Measurements from ENCODE around the gene MINPP1. TPM values are rescaled to one million over a fixed set of nuclear protein-coding genes. Genes with fewer than 3 reads are reported as not detected.

The MINPP1 gene
- total and polyA plus RNA-seq, 2 of the 4 experiments (the other 2 are of a cell fraction): 11.7 to 14.4 TPM

- H2BK15ac ChIP-seq (ENCODE audit: low read depth, low read length): no peak overlapping the region
- in situ Hi-C loops (cut with MboI; ENCODE audit: low sequenced_read_pairs) (no loop called here), dilution Hi-C loops (cut with HindIII; ENCODE audit: low sequenced_read_pairs, unreplicated experiment) (no loop called here), intact Hi-C loops (cut with micrococcal nuclease) (loop anchor here (5.0 kb wide), 1 partner anchor 42 kb away; no protein-coding TSS in a partner anchor)
- CTCF ChIA-PET: no interaction called here
- H2AK5ac ChIP-seq (ENCODE audit: low read depth, low read length): no peak overlapping the region
- H3K56ac ChIP-seq (ENCODE audit: extremely low read depth, insufficient read depth, low read length): no peak overlapping the region
- H3K9ac ChIP-seq (ENCODE audit: low read depth, low read length): no peak overlapping the region
- H3K79me1 ChIP-seq (ENCODE audit: low read depth in 1 of 2, low read length in 2 of 2): no peaks in the 10 kb centered on the region
- peaks cover 10% of the 10 kb centered on the region for H3K4me1 ChIP-seq (ENCODE audit: control insufficient read depth, insufficient read depth, low read length)
- H2BK120ac ChIP-seq (ENCODE audit: low read depth, low read length): no peak overlapping the region
- H3K4me2 ChIP-seq (ENCODE audit: low read depth, low read length): no peak overlapping the region
- DNase-seq (no peak), ATAC-seq (ENCODE audit: low read depth) (no peak)
- H4K20me1 ChIP-seq (ENCODE audit: insufficient read depth, low read length): no peaks in the 10 kb centered on the region
- H3K27ac ChIP-seq (ENCODE audit: insufficient read depth, low read length): no peak overlapping the region
- H3K23ac ChIP-seq (ENCODE audit: low read depth, low read length): no peak overlapping the region
- no peak overlapping the region for H2AFZ ChIP-seq (replicated peaks; ENCODE audit: low read length, poor library complexity)
- no peak overlapping the region for H3K4ac ChIP-seq (ENCODE audit: low read depth, low read length)
- H3K18ac ChIP-seq (ENCODE audit: low read depth, low read length): no peak overlapping the region
- H4K91ac ChIP-seq (ENCODE audit: insufficient read depth, low read depth, low read length): no peak overlapping the region
- H3K4me3 ChIP-seq (ENCODE audit: insufficient read depth, low read depth, low read length): no peak overlapping the region
- BruUV-seq (replicated peaks): no TSS peak
- no peak overlapping the region for H4K8ac ChIP-seq (ENCODE audit: low read depth in 2 of 2, low read length in 2 of 2)
- no peak overlapping the region for H2BK5ac ChIP-seq (ENCODE audit: low read depth, low read length, poor library complexity, severe bottlenecking)
- H2AK9ac ChIP-seq (replicated peaks; ENCODE audit: low read depth, low read length, poor library complexity): no peak overlapping the region
- peaks cover 2% of the 10 kb centered on the region; the same call in 1 of the 2 replicates for H3K9me1 ChIP-seq (ENCODE audit: insufficient read depth, low read length)
- TF ChIP-seq MXI1 (IDR thresholded peaks at IDR 0.05; ENCODE audit: borderline replicate concordance, low read depth, low read length): no peak
- TF ChIP-seq POLR2A (IDR thresholded peaks at IDR 0.05; ENCODE audit: low read depth, low read length): no peak
- TF ChIP-seq MAZ (IDR thresholded peaks at IDR 0.05; ENCODE audit: borderline replicate concordance, low read depth, low read length): no peak
- TF ChIP-seq FOS (IDR thresholded peaks at IDR 0.05; ENCODE audit: low read depth, low read length): no peak
- TF ChIP-seq RAD21 (IDR thresholded peaks at IDR 0.05; ENCODE audit: low read length): no peak
- TF ChIP-seq CTCF (conservative IDR thresholded peaks at IDR 0.05; ENCODE audit: low read depth, low read length): no peak
- no peak for TF ChIP-seq ELK1 (IDR thresholded peaks at IDR 0.05; ENCODE audit: borderline replicate concordance, low read depth, low read length)
- 0 out of 2 replicates have a peak, but pooled peaks cover 2% of the 10 kb centered on the region for H3K9me3 ChIP-seq (ENCODE audit: control insufficient read depth, insufficient read depth, low read length)
- WGBS, 2 experiments (ENCODE audit: extremely low coverage in 2 of 2, insufficient read length in 1 of 2): no CpG with 5 or more reads among the region's 1 CpG
- no peak overlapping the region for H2BK20ac ChIP-seq (ENCODE audit: low read depth, low read length)
- H3K14ac ChIP-seq (replicated peaks; ENCODE audit: low read depth, low read length): no peak overlapping the region
- POLR2A ChIA-PET (ENCODE audit: unreplicated experiment): no interaction called here
- H3K36me3 ChIP-seq (ENCODE audit: control insufficient read depth, insufficient read depth, low read length): no peaks in the 10 kb centered on the region
- H4K5ac ChIP-seq (ENCODE audit: low read depth, low read length): no peak overlapping the region
- H3K27me3 ChIP-seq (ENCODE audit: control insufficient read depth, insufficient read depth, low read length): peaks cover 5% of the 10 kb centered on the region
Observed at GRCh38 chr10:87594181-87594580, 89.5 kb downstream of the MINPP1 start.
